ENCODE data around the gene NF2.

NF2 gene

DNA sequence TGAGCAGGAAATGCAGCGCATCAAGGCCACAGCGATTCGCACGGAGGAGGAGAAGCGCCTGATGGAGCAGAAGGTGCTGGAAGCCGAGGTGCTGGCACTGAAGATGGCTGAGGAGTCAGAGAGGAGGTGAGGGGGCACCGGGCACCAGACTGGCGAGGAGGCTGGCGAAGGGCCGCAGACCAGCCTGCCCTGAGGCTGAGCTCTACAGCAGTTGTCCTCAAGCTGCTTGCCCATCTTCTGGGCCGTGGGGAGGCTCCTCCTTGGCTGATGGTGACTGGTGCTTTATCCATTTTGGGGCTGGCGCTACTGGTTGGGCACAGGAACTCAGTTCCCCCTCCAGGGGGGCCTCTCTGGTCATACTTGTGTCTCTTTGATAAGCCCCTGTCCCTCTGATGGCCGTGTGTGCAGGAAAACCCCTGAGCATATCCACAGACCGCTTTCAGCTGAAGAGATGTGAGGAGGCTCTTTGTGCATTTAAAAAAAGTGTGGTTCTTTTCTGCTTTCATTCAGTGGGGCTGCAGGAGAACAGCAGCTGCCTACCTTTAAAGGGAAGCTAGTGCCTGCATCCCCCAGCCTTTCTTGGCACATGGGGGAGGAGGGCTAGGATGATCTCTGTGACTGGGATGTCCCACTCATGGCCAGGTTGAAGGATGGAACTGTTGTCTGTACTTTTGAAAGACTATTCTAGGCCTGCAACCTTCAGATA, 70.1 kb downstream of the NF2 start:
- DNase-seq: no peak

GRCh38 chr22:29674121-29674520, 70.7 kb downstream of the NF2 start:
- DNase-seq: no peak

- DNase-seq: no peak
These were observed 75.9 kb downstream of the NF2 start for GRCh38 chr22:29679316-29679715.

GRCh38 chr22:29683536-29683935, 80.1 kb downstream of the NF2 start:
- no peak for DNase-seq

GRCh38 chr22:29684244-29684643, 80.8 kb downstream of the NF2 start:
- no peak for DNase-seq

DNA sequence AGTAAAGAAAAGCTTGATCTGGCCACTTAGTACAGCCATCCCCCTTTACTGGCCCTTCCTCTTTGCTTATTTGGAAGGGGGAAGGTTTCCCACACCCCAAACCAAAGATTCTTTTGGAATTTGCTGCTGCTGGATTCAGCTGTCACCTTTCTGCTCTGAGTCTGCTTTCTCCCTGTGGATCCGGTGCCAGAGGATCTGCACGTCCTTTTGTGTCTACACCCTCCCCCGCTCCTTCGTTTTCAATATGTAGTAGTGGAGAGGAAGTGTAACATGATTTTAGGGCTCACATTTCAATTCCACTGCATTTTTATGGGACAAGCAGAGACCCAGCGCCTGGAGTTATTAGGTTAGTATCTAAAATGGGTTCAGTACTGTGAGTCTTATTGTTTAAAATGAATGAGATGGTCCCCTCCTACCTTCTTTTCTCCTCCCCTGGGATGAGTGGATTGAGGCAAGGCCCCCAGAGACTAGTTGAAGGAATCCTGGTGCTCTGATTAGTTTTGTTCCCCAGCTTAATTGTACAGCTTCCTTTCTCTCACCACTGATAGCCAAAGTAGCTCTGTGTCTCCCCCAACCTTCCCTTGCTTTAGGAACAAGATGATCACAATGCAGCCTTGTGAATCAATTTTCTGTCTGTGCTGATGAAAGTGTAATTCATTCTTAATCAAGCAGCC, 85.9 kb downstream of the NF2 start:
- no peak for DNase-seq

GRCh38 chr22:29689880-29690213, 86.4 kb downstream of the NF2 start:
- DNase-seq: no peak

- DNase-seq: no peak
These were observed 87.0 kb downstream of the NF2 start for GRCh38 chr22:29690476-29690875.

DNA sequence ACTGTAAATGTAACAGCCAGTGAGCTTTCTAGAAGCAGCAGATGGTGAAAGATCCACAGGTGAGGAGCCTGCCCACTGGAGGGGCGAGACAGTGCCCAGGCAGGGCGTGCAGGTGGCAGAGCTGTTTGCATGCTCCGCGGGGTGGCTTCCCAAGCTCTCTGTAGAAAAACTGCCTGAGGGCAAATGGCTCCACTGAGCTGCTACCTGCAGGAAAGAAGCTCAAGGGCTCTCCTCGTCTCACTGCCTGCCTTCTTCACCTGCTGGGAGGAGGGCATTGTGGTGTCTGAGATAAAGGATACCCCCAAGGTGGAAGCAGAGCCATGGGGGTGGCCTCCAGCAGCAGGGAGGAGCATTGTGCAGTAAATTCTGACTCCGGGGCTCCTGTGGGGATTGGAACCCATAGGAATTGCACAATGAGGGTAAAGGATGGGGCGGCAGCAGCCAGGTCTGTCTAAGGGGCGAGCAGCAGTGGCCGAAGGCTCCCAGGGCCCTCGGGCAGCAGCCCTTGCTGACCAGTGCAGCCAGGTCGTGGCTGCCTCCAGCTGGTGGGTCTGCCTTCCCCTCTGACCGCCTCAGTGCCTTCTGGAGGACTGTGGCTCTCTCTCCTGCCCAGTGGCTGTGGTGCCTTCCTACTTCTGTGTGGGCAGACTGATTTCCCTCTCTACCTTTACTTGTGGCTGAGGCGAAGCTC, 88.3 kb downstream of the NF2 start:
- DNase-seq: no peak

DNA sequence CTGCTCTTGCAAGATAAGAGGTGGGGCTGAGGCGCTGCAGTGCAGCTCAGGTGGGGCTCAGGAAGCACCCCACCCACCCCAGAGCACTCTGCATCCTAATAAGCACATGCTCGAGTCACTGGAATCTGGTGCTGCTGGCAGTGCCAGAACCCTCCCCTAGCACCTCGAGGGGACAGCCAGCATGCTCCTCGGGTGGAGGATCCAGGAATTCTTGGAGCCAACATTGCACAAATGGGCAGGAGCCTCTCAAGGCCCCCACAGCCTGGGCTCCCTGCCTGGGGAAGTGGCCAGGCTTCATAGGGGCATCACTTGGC, 88.9 kb downstream of the NF2 start:
- DNase-seq: no peak

GRCh38 chr22:29693161-29693560, 89.7 kb downstream of the NF2 start:
- no peak for DNase-seq

DNA sequence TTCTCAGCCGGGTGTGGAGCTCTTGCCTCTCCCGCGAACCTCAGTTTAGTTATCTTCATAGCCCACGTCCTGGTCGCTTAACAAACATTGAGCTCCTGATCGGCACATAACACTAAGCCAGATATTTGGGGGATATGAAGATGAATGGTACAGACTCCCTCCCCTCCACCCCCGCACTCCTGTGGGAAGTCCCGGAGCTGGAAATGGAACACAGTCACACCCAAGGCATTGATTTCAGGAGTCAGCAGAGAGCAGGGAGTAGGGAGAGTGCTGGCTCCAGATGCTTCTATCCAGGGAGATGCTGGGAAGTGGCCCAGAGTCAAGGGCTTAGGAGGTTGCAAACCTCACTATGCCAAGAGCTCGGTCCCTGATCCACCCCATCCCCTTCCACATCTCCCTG, 90.2 kb downstream of the NF2 start:
- DNase-seq: no peak

DNA sequence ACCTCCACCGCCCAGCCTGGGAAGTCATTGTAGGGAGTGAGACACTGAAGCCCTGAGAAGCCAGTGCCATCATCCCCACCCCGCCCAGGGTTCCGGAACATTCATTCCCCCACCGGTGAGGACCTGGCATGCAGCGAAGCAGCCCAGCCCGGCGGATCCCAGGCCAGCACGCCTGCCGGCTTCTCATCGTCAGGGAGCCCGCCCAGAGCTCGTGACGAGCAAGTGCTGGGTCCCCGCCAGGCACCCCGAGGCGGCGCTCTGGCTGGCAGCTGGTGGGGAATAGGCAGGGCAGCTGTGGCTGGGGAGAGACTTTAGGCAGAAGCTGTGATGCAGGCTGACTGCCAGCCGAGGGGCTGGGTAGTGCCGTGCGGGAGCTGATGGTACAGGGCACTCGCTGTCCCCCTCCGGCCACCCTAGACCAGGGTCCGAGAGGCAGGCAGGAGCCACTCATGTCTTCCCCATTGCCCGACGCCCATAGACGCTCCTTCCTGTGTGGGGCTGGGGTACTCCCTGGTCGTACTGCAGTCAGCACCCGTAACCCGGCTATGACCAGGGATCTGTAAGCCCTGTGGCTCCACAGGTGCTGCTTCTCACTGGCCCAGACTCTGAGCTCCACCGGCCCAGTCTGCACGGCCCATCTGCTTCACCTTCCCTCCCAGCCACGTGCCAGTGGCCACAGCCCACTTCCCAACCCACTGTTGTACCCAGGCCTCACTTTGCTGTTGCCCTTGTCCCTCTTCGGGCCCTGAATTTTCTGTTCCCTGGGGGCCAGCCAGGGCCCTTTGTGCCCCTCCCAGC, 91.9 kb downstream of the NF2 start:
- DNase-seq: no peak

GRCh38 chr22:29697853-29698598, 94.6 kb downstream of the NF2 start:
- no peak for DNase-seq

DNA sequence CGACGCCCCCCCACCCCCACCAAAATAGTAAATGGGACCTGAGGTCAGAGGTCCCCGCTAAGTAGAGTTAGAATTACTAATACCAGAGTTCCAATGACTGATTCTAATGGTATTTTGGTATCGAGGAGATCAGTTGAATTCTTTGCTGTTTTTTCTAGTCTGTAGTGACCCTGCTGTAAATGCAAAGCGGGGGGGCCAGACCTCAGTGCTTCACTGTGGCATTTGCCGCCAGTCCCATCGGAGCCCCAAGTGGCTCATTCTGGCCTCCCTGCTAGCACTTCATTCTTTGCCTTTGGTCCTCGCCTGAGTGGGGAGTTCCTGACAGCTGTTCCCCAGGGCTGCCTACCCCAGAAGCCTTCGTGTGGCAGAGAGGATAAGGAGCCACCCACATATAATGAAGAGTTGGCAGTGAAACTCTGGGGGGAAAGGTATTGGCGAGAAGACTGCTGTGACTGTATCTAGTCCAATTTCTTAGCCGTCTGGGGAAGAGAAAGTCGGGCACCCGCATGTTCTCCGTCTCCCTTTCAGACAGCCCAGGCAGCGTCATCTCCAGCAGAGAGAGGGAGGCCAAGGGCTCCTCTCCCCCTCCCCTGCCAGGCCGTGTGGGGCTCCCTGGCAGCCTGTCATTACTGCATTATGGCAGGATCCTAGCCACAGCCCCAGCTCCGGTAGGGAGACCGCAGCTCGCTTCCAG, 96.9 kb downstream of the NF2 start:
- DNase-seq: no peak

DNA sequence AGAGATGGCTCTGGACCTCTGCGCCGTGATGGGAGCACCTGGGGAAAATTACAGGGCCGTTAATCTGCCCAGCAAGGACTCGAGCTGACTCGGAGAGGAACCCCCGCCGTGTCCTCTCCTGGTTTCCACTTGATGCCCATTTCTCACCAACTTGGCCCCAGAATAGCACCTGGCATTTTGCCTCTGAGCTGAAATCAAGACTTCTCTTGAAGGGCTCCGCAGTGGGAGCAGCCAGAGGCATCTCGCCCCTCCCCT, 97.4 kb downstream of the NF2 start:
- DNase-seq: no peak

- peak; percentile 10 for DNase-seq
These were observed 97.9 kb downstream of the NF2 start for GRCh38 chr22:29701155-29701999.

- DNase-seq: no peak
These were observed 98.8 kb downstream of the NF2 start for GRCh38 chr22:29702000-29702930.

- DNase-seq: no peak
These were observed 99.6 kb downstream of the NF2 start for GRCh38 chr22:29702931-29703501.

GRCh38 chr22:29703569-29704195, 100.2 kb downstream of the NF2 start:
- no peak for DNase-seq

Data from KG1 (cell line).